ENCODE measurements around the gene TMPRSS7.
A peak's percentile ranks its signal among the peaks of the same experiment; 100 is the strongest.

The TMPRSS7 gene

DNA sequence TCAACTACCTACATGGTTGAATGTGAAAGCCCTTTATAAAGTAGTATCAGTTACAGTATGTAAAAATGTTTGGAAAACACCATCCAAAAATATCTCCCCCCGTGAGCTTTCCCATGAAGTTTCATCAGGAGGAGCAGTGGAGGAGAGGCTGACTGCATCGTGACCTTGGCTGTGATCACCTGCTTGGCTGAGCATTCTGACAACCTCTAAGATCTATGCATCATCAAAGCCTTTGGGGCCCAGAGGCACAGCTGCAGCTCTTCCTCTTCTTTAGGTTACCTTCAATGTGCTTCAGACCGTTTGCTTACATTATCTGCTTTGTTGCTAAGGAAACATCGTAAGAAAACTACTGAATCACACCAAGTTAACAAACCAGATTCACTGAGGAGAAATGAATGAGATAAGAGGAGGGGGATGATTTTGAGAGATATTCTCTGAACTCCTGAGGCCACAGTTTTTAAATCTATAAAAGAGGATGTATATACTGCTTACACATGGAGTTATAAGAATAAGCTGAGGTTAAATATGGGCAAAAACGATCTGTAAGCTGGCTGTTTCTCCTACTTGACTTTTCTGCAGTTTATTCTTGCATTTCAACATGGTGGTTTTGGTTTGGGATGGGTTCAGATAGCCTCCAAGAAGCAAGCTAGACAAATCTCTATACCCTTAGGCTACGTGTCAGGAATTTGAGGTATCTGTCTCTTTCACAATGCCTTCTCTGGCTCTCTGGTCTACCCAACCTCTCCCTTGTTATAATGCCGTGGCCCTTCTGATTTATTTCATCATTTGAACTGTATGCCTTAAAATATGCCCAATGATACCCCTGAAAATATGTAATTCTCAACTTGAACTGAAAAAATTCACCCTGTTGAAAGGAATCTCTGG, 94.5 kb downstream of the TMPRSS7 start:
- DNase-seq (ENCODE audit: low spot score), result peak; percentile 17

DNA sequence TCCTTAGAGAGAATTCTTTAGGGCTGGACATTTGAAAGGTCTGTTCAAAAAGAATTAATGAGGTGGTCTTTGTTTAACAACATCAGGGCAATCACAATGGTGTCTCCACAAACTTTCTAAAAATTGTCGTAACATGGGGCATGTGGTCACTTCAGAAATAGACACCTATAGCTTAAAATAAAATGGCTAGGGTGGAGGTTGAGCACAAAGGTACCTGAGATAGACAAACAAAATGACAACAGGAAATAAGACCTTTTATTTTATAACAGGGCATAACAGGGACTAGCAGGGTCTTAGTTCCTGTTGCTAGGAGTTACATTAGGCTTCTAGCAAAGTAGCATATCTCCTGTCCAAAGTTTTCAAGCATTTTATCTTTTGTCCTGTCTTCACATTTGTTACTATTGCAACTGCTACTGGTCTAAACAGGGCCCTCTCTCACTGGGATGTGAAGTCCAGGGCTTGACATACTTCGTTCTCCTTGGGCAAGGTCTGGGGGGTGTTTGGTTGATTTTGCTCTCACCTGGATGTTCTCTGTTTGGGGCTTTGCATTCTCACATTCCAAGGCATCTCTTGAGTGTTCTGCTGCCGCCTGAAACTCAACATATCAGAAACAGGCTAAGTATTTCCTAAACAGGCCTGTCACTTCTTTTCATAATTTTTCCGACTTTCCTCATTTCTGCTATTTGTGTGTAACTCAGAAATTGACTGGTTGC, 95.5 kb downstream of the TMPRSS7 start:
- no peak for DNase-seq (ENCODE audit: low spot score)

DNA sequence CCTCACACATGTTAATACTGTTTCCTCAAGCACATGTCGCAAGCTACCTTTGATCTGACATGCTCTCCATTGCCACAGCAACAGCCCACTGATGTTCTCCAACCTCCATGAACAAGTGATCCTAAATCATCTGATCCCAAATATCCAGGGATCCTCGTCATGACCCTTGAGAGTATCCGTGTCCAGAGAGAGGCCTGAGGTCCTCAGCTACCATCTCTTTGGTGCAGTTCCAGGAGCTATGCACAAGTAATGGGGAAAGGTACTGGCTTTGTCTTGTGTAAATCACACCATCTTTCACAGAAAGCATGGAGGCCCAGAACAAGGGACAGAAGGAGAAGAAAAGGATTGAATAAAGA, 96.1 kb downstream of the TMPRSS7 start:
- no peak for DNase-seq (ENCODE audit: low spot score)

Measured in GM03348 (cell line).